Transverse colon (tissue), 4 donors: ENCODE measurements around the gene LRRC17. TPM values are rescaled to one million over a fixed set of nuclear protein-coding genes. Genes with fewer than 3 reads are reported as not detected.

Experiments
- DNase-seq: peaks from one replicate; pipeline ENCODE4 v3.0.0-alpha.2; 2019
- H3K27ac ChIP-seq, 4 donors: fragments of 200-600 bp; sonication (generic); 2 replicates each; pipeline ENCODE4 v1.5.1; 2016 to 2018; ENCODE audit warnings: inconsistent platforms in 4 of 4
- H3K27me3 ChIP-seq: fragments of 200-600 bp; sonication (generic); 2 replicates; pipeline ENCODE4 v1.5.1; 2017; ENCODE audit warnings: inconsistent platforms
- H3K36me3 ChIP-seq, 4 donors: fragments of 200-600 bp; sonication (generic); 2 replicates each; pipeline ENCODE4 v1.5.1; 2017 to 2019; ENCODE audit warnings: inconsistent platforms in 4 of 4
- H3K4me1 ChIP-seq, 4 donors: fragments of 200-600 bp; sonication (generic); 2 replicates each; pipeline ENCODE4 v1.5.1; 2017 to 2020; ENCODE audit warnings: inconsistent platforms in 4 of 4
- H3K4me3 ChIP-seq, 4 donors: fragments of 200-600 bp; sonication (generic); 1 replicate in 1 of 4; 2 replicates in 3 of 4; pipeline versions ENCODE4 v1.5.1 to v1.6.1; 2017 to 2019; ENCODE audit warnings: inconsistent platforms in 4 of 4
- H3K9me3 ChIP-seq, 2 donors: fragments of 200-600 bp; sonication (generic); 2 replicates each; pipeline ENCODE4 v1.5.1; 2017 to 2019; ENCODE audit warnings: inconsistent platforms in 2 of 2
- EP300 ChIP-seq: sonication (generic); formaldehyde crosslinking; IDR thresholded peaks from one replicate; pipeline ENCODE4 v1.6.1; 2017; ENCODE audit warnings: antibody characterized with exemption, low read depth
- POLR2A ChIP-seq: fragments of 450-650 bp; IDR thresholded peaks from one replicate; pipeline ENCODE4 v1.6.1; 2016; ENCODE audit warnings: antibody characterized with exemption, mild to moderate bottlenecking, moderate library complexity
- POLR2AphosphoS5 ChIP-seq, 3 donors: sonication (generic); formaldehyde crosslinking; IDR thresholded peaks; one replicate each; pipeline ENCODE4 v1.6.1; 2016; ENCODE audit warnings: antibody characterized with exemption in 3 of 3
- WGBS, 2 donors: methylation state at CpG; one replicate each; pipeline ENCODE4 v1.1.5; 2018; ENCODE audit warnings: low coverage in 1 of 2; 5-methylcytosine and 5-hydroxymethylcytosine counted together
- in situ Hi-C, 4 donors: fragments of 200-750 bp; cut with MboI; loops; one replicate each; pipeline versions ENCODE4 v1.15.0 to v1.15.1; 2017; ENCODE audit warnings: low sequenced_read_pairs in 3 of 4, low pct_ligation_motif_present in 1 of 4, low pct_unique_long_range_greater_than_20kb in 1 of 4
- intact Hi-C: fragments of 100-400 bp; cut with DNase I; formaldehyde crosslinking; loops from one replicate; pipeline ENCODE4 v1.15.1; 2023; ENCODE audit warnings: low total_unique reads
- total RNA-seq, 4 donors: library from RNA; depleted of rRNA; stranded (reverse); fragments of >200 nt; gene quantifications; one replicate each; pipeline ENCODE4 v1.1.0, GENCODE V29; 2016
- TF ChIP-seq, protein P1 (sequence below), 5 experiments: fragments of 200-600 bp in 3 of 5; fragments of 450-650 bp in 2 of 5; sonication (generic) in 3 of 5; IDR thresholded peaks; 1 replicate in 2 of 5; 2 replicates in 3 of 5; pipeline ENCODE4 v1.5.1; 2016 to 2017; ENCODE audit warnings: antibody characterized with exemption in 5 of 5, inconsistent platforms in 3 of 5, mild to moderate bottlenecking in 2 of 5, moderate library complexity in 1 of 5

Gene LRRC17, protein sequence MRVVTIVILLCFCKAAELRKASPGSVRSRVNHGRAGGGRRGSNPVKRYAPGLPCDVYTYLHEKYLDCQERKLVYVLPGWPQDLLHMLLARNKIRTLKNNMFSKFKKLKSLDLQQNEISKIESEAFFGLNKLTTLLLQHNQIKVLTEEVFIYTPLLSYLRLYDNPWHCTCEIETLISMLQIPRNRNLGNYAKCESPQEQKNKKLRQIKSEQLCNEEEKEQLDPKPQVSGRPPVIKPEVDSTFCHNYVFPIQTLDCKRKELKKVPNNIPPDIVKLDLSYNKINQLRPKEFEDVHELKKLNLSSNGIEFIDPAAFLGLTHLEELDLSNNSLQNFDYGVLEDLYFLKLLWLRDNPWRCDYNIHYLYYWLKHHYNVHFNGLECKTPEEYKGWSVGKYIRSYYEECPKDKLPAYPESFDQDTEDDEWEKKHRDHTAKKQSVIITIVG
- total RNA-seq = 1 to 10 TPM in 3 of 4 donors, not detected in 1; 1.4 to 5.8 (median 2.2) TPM

DNA sequence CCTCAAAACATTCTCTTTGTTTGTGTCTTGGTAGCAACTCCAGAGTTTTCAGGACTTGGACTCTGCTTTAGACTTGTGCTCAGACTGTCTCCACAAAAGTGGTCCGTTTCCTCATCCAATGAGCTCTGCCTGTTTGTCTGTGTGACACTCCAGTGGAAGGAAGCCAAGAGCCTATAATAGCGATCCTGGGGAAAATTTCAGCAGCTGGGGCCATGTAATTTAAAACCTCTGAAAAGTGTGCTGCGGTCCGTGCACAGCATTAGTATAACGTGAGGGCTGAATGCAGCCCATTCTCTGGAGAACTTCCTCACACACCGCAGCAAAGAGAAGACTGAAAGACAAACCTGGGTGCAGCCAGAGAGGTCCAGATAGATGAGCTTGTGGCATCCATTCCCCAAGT is at the start of gene LRRC17:
Gene LRRC17 (plus strand): TSS at position 259 of the 400 bp plus-strand sequence. CDS start 20,914 bp downstream, outside the sequence.
- H3K4me3 ChIP-seq = no peak within 1 kb of the TSS
- TF ChIP-seq, protein P1, sequence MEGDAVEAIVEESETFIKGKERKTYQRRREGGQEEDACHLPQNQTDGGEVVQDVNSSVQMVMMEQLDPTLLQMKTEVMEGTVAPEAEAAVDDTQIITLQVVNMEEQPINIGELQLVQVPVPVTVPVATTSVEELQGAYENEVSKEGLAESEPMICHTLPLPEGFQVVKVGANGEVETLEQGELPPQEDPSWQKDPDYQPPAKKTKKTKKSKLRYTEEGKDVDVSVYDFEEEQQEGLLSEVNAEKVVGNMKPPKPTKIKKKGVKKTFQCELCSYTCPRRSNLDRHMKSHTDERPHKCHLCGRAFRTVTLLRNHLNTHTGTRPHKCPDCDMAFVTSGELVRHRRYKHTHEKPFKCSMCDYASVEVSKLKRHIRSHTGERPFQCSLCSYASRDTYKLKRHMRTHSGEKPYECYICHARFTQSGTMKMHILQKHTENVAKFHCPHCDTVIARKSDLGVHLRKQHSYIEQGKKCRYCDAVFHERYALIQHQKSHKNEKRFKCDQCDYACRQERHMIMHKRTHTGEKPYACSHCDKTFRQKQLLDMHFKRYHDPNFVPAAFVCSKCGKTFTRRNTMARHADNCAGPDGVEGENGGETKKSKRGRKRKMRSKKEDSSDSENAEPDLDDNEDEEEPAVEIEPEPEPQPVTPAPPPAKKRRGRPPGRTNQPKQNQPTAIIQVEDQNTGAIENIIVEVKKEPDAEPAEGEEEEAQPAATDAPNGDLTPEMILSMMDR (IDR thresholded peaks at IDR 0.05) = no peak
- no peak for TF ChIP-seq EP300
- no peak for TF ChIP-seq POLR2A
- TF ChIP-seq POLR2AphosphoS5 (IDR thresholded peaks at IDR 0.05) = no peak
- H3K27me3 ChIP-seq = no peaks in the 10 kb centered on the region
- WGBS, 2 donors = 30 to 62% methylated on average over 2 to 6 of the region's 6 CpGs
- H3K27ac ChIP-seq = no peak within 1 kb of the TSS
- DNase-seq = no peak
- no peaks in the 10 kb centered on the region for H3K36me3 ChIP-seq
- peaks cover 0 to 3% (median 0%) of the 10 kb centered on the region in 4 donors for H3K4me1 ChIP-seq
- intact Hi-C loops (no loop called here), in situ Hi-C loops (no loop called here)
- no peaks in the 10 kb centered on the region for H3K9me3 ChIP-seq

DNA sequence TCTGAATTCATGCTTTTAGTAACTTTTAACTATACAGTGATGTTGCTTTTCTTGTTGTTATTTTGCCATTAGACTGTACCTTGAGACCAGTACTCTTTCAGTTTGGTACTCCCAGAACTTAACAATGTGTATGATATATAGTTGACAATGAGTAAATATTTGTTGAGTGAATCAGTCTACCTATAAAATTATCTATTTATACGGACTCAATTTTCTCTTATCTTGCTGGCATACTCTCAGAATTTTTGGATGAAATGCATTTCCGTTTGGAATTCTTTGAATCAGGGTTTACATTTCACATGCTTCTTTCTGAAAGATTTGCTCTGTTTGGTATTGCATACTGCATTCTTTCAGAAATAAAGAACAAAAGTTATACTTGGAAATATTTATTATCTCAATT is 47.8 kb upstream of the LRRC17 start:
- Histone ChIP-seq H3K27ac (no peak overlapping the region), H3K27me3 (no peaks in the 10 kb centered on the region), H3K4me1 (peaks cover 0 to 5% (median 2%) of the 10 kb centered on the region in 4 donors), H3K9me3 (no peaks in the 10 kb centered on the region), H3K4me3 (no peak overlapping the region), H3K36me3 (no peaks in the 10 kb centered on the region)
- TF ChIP-seq, protein P1 (IDR thresholded peaks at IDR 0.05) = no peak
- TF ChIP-seq EP300 (no peak), POLR2AphosphoS5 (IDR thresholded peaks at IDR 0.05) (no peak), POLR2A (no peak)
- WGBS, 2 donors = 48 to 54% methylated on average over 2 of the region's 2 CpGs
- in situ Hi-C loops (no loop called here), intact Hi-C loops (no loop called here)
- no peak for DNase-seq

DNA sequence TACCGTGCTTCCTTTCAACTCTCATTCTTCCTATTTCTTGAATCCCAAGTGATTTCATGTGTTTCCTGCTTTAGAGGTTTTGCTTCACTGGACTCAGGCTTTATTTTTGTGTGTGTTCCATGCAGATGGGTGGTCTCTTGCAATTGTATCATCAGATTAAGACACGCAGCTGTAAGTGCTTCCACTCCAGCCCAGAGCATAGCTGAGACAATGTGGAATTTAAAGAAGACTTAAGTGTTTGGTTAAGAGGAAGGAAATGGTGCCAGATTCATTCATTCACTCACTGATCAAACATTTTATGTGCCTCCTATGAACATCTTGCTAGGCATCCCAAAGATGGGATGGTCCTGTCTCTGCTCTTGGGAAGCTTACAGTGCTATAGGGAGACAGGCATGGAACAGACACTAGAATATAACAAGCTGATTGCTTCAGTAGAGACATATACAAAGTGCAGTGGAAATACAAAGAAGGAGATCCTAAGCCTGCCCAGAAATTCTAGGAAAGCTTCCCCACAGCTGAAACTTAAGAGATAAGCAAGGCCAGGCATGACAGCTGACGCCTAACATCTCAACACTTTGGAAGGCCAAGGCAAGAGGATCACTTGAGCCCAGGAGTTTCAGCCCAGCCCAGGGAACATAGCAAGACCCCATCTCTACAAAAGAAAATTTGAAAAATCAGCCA is 46.1 kb upstream of the LRRC17 start:
- no peak overlapping the region for H3K4me3 ChIP-seq
- H3K27ac ChIP-seq = no peak overlapping the region
- H3K27me3 ChIP-seq = no peaks in the 10 kb centered on the region
- in situ Hi-C loops = no loop called here
- no peaks in the 10 kb centered on the region for H3K9me3 ChIP-seq
- H3K4me1 ChIP-seq = no peaks in the 10 kb centered on the region
- DNase-seq = no peak
- TF ChIP-seq, protein P1 (IDR thresholded peaks at IDR 0.05) = no peak
- TF ChIP-seq EP300 (no peak), POLR2A (no peak), POLR2AphosphoS5 (IDR thresholded peaks at IDR 0.05) (no peak)
- 73 to 82% methylated on average over 2 to 3 of the region's 3 CpGs for WGBS, 2 donors
- intact Hi-C loops = no loop called here
- no peaks in the 10 kb centered on the region for H3K36me3 ChIP-seq

GRCh38 chr7:102869195-102869594 is 43.6 kb upstream of the LRRC17 start:
- TF ChIP-seq POLR2A (no peak), POLR2AphosphoS5 (IDR thresholded peaks at IDR 0.05) (no peak), EP300 (no peak)
- TF ChIP-seq, protein P1 (IDR thresholded peaks at IDR 0.05) = no peak
- Histone ChIP-seq H3K27ac (no peak overlapping the region), H3K36me3 (no peaks in the 10 kb centered on the region), H3K9me3 (no peaks in the 10 kb centered on the region), H3K27me3 (no peaks in the 10 kb centered on the region), H3K4me3 (no peak overlapping the region), H3K4me1 (no peaks in the 10 kb centered on the region)
- no peak for DNase-seq
- intact Hi-C loops (no loop called here), in situ Hi-C loops (no loop called here)
- 85 to 100% methylated on average over 5 of the region's 5 CpGs for WGBS, 2 donors
